Measurements from ENCODE around the gene VPS52. TPM values are rescaled to one million over a fixed set of nuclear protein-coding genes. Genes with fewer than 3 reads are reported as not detected.
A peak's percentile ranks its signal among the peaks of the same experiment; 100 is the strongest.

Gene VPS52, protein sequence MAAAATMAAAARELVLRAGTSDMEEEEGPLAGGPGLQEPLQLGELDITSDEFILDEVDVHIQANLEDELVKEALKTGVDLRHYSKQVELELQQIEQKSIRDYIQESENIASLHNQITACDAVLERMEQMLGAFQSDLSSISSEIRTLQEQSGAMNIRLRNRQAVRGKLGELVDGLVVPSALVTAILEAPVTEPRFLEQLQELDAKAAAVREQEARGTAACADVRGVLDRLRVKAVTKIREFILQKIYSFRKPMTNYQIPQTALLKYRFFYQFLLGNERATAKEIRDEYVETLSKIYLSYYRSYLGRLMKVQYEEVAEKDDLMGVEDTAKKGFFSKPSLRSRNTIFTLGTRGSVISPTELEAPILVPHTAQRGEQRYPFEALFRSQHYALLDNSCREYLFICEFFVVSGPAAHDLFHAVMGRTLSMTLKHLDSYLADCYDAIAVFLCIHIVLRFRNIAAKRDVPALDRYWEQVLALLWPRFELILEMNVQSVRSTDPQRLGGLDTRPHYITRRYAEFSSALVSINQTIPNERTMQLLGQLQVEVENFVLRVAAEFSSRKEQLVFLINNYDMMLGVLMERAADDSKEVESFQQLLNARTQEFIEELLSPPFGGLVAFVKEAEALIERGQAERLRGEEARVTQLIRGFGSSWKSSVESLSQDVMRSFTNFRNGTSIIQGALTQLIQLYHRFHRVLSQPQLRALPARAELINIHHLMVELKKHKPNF
- 10 to 100 TPM; 19.0 to 31.7 TPM for total RNA-seq

DNA sequence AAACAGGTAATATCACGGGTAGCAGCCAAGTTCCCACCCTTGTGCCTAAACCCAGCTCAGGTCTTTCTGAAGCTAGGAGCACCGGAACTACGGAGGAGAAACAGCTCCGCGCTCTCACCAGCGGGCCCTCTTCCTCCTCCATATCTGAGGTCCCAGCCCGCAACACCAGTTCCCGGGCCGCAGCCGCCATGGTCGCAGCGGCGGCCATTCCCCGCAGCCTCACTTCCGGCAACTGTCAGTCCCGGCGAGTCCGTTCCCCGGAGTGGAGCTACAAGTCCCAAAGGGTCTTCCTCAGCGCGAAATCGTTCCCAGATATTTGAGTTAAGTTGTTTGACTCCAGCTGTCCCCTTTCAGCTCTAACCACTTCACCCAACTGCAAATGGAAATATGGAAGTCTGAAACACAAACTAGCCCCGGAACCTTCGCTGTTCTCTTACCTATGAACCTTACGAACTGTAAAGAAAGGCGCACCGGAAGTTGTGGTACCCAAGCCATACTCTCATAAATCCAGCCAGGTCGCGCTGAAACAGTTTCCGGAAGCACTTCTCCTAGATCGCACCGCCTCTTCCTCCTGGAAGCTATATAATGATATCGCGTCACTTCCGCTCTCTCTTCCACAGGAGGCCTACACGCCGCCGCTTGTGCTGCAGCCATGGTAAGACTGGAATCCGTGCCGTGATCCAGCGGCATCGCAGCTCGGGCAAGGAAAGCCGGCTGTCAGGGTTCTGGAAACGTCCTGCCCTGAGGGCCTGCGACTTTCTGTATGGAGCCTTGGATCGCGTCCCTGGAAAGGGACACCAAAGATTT lies at the start of gene VPS52, which contains the start of gene RPS18:
TSS of gene VPS52 (minus strand) at position 409 of the 807 bp plus-strand sequence. CDS start at position 208, 201 bp downstream.
TSS of gene RPS18 (plus strand) at position 608 of the 807 bp plus-strand sequence. CDS start at position 653, 45 bp downstream.
- peak within 1 kb of the TSS; percentile 66 to 74 for H3K4me3 ChIP-seq
- TF ChIP-seq, protein P1, sequence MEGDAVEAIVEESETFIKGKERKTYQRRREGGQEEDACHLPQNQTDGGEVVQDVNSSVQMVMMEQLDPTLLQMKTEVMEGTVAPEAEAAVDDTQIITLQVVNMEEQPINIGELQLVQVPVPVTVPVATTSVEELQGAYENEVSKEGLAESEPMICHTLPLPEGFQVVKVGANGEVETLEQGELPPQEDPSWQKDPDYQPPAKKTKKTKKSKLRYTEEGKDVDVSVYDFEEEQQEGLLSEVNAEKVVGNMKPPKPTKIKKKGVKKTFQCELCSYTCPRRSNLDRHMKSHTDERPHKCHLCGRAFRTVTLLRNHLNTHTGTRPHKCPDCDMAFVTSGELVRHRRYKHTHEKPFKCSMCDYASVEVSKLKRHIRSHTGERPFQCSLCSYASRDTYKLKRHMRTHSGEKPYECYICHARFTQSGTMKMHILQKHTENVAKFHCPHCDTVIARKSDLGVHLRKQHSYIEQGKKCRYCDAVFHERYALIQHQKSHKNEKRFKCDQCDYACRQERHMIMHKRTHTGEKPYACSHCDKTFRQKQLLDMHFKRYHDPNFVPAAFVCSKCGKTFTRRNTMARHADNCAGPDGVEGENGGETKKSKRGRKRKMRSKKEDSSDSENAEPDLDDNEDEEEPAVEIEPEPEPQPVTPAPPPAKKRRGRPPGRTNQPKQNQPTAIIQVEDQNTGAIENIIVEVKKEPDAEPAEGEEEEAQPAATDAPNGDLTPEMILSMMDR (IDR thresholded peaks at IDR 0.05) = no peak

DNA sequence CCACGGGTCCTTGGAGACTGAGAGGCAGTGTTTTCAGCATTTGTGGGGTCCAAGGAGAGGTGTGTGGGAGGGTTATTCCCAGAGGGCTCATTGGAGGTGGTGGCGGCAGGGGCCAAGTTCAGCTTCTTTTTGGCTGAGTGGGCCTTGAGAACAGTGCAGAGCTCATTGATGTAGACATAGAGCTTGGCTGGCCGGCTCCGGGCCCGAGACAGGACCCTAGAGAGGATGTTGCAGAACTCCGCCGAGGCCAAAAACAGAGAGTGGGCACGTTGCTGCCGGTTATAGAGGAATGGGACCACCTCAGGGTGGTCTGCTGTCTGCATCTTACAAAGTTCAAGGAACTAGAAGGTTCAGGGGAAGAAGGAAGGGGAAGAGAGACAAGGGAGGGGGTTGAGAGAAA lies 49.6 kb upstream of the VPS52 start:
- peak overlapping the region in 1 of 2 donors; percentile 78 for H3K4me3 ChIP-seq
- H3K9me3 ChIP-seq = no peaks in the 10 kb centered on the region
- TF ChIP-seq, protein P1 (IDR thresholded peaks at IDR 0.05) = no peak
- peaks cover 28% of the 10 kb centered on the region for H3K36me3 ChIP-seq
- peak overlapping the region; percentile 46 to 89 for H3K27ac ChIP-seq
- H3K4me1 ChIP-seq = peaks cover 0 to 63% of the 10 kb centered on the region in 2 donors
- no peak for DNase-seq (ENCODE audit: low spot score)
- no peaks in the 10 kb centered on the region for H3K27me3 ChIP-seq

More for the DNA sequence above, at the start of gene VPS52, which contains the start of gene RPS18:
- peak; percentile 99 for DNase-seq (ENCODE audit: low spot score)
- H3K27ac ChIP-seq = peak within 1 kb of the TSS; percentile 86 to 87
- H3K27me3 ChIP-seq = no peaks in the 10 kb centered on the region
- peaks cover 57% of the 10 kb centered on the region for H3K36me3 ChIP-seq
- peaks cover 0 to 47% of the 10 kb centered on the region in 2 donors for H3K4me1 ChIP-seq
- no peaks in the 10 kb centered on the region for H3K9me3 ChIP-seq

DNA sequence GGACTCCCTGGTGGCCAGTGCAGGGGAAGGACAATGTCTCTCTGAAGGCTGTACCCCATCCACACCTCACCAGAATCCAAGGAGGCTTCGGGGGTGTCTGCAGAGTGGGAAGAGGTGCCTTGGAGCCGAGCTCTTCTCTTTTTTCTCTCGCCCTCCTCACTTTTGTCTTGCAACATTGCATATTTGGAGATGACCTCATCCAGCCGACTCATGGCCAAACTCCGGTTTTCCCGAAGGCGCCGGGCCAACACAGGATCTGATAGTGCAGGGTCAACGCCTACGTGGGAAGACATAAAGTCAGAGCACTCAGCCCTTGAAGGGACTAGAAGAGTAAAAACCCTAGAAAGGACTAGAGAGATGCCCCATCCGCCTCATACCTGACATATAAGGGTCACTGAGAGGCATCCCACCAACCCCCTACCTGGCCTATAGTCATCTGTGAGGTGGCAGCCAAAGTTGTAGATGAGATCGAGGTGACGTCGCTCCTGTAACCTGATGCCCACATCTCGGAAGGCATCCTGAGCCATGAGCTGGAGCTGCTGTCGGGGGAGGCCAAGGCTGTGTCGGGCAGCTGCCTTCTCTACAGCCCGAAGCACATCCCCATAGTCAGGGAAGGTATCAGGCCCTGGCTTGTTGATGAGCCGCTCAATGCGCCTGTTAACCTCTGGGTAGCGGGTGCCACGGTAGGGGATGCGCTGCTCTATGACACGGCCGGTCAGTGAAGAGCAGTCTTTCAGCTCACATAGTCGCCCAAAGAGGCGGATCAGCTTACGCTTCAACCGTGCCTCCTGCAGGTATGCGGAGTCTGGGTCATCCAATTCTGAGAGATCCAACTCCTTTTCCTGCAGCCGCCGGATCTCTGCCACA lies 48.9 kb upstream of the VPS52 start:
- no peaks in the 10 kb centered on the region for H3K9me3 ChIP-seq
- H3K4me3 ChIP-seq = no peak overlapping the region
- H3K4me1 ChIP-seq = peaks cover 0 to 65% of the 10 kb centered on the region in 2 donors
- H3K36me3 ChIP-seq = peaks cover 28% of the 10 kb centered on the region
- peak; percentile 95 for DNase-seq (ENCODE audit: low spot score)
- H3K27me3 ChIP-seq = no peaks in the 10 kb centered on the region
- TF ChIP-seq, protein P1 (IDR thresholded peaks at IDR 0.05) = no peak
- peak overlapping the region; percentile 46 to 89 for H3K27ac ChIP-seq

DNA sequence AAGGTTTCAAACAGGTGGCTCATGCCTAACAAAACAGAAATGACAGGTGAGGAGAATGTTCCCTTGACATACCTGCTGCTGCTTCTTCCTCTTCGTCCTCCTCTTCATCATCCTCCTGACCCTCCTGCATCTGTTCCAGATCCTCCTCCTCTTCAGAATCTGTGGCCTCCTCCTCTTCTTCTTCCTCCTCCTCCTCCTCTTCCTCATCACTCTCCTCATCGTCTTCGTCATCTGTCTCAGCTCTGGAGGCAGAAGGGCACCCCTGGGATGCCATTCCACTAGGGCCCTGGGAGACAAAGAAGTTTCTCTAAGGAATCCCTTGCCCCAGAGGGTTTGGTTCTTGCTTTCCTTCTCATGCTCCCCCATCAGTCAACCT lies 48.3 kb upstream of the VPS52 start:
- H3K27ac ChIP-seq = peak overlapping the region; percentile 46 to 89
- H3K4me1 ChIP-seq = peaks cover 0 to 68% of the 10 kb centered on the region in 2 donors
- H3K27me3 ChIP-seq = no peaks in the 10 kb centered on the region
- TF ChIP-seq, protein P1 (IDR thresholded peaks at IDR 0.05) = no peak
- H3K9me3 ChIP-seq = no peaks in the 10 kb centered on the region
- no peak for DNase-seq (ENCODE audit: low spot score)
- H3K4me3 ChIP-seq = no peak overlapping the region
- H3K36me3 ChIP-seq = peaks cover 28% of the 10 kb centered on the region
